Cardiac muscle cell (in vitro differentiated cells and primary cell): ENCODE data around the gene FARS2. TPM values are rescaled to one million over a fixed set of nuclear protein-coding genes. Genes with fewer than 3 reads are reported as not detected.

Source experiments
- DNase-seq, 2 donors: peaks; one replicate each; pipeline versions ENCODE4 v3.0.0 to v3.0.0-alpha.2; 2010 to 2017; ENCODE audit warnings: low read depth in 1 of 2, low spot score in 1 of 2
- H3K27ac ChIP-seq: fragments of 200-600 bp; sonication (generic); 2 replicates; pipeline ENCODE4 v1.5.1; 2016
- H3K27me3 ChIP-seq: fragments of 200-600 bp; sonication (generic); 2 replicates; pipeline ENCODE4 v1.6.0; 2016; ENCODE audit warnings: control low read depth
- H3K36me3 ChIP-seq: fragments of 200-600 bp; sonication (generic); 2 replicates; pipeline ENCODE4 v1.5.1; 2016; ENCODE audit warnings: control low read depth
- H3K4me1 ChIP-seq: fragments of 200-600 bp; sonication (generic); 2 replicates; pipeline ENCODE4 v1.8.1; 2017; ENCODE audit warnings: low read depth, mild to moderate bottlenecking, mixed run types
- H3K4me3 ChIP-seq: fragments of 200-600 bp; sonication (generic); 2 replicates; pipeline ENCODE4 v1.5.1; 2016; ENCODE audit warnings: mild to moderate bottlenecking
- H3K9me3 ChIP-seq: fragments of 200-600 bp; sonication (generic); 2 replicates; pipeline ENCODE4 v1.5.1; 2017; ENCODE audit warnings: low read depth, mild to moderate bottlenecking, control low read depth
- CTCF ChIP-seq: IDR thresholded peaks from 2 replicates; pipeline ENCODE4 v1.5.1; 2012; ENCODE audit warnings: low read depth, mild to moderate bottlenecking, low read length
- polyA plus RNA-seq: library from polyadenylated mRNA; unstranded; fragments of >200 nt; fragmentation: Nextera tagmentation; extraction: Ambion mirVana; gene quantifications from 2 replicates; pipeline ENCODE4 v1.2.1, GENCODE V29; 2016
- total RNA-seq: library from RNA; depleted of rRNA; stranded (reverse); fragments of >200 nt; gene quantifications from 2 replicates; pipeline ENCODE4 v1.2.3, GENCODE V29; 2016

FARS2 gene
- total and polyA plus RNA-seq, 2 experiments from 2014 or later = 12.4 to 22.5 TPM

GRCh38 chr6:5752391-5752680, 491.0 kb downstream of the FARS2 start:
- Histone ChIP-seq H3K36me3 (no peaks in the 10 kb centered on the region), H3K9me3 (no peaks in the 10 kb centered on the region), H3K27me3 (no peaks in the 10 kb centered on the region), H3K4me3 (no peak overlapping the region), H3K27ac (peak overlapping the region; percentile 45), H3K4me1 (peaks cover 10% of the 10 kb centered on the region)
- TF ChIP-seq CTCF = no peak
- DNase-seq = peak; percentile 45 to 76

GRCh38 chr6:5753209-5753608, 491.9 kb downstream of the FARS2 start:
- Histone ChIP-seq H3K4me1 (peaks cover 10% of the 10 kb centered on the region), H3K4me3 (no peak overlapping the region), H3K27ac (no peak overlapping the region), H3K36me3 (no peaks in the 10 kb centered on the region), H3K27me3 (no peaks in the 10 kb centered on the region), H3K9me3 (no peaks in the 10 kb centered on the region)
- no peak for DNase-seq
- TF ChIP-seq CTCF = no peak

GRCh38 chr6:5754904-5755303, 493.6 kb downstream of the FARS2 start:
- Histone ChIP-seq H3K36me3 (no peaks in the 10 kb centered on the region), H3K4me3 (no peak overlapping the region), H3K4me1 (peaks cover 10% of the 10 kb centered on the region), H3K9me3 (no peaks in the 10 kb centered on the region), H3K27ac (no peak overlapping the region), H3K27me3 (no peaks in the 10 kb centered on the region)
- TF ChIP-seq CTCF = no peak
- DNase-seq = no peak

GRCh38 chr6:5759571-5759970, 498.3 kb downstream of the FARS2 start:
- Histone ChIP-seq H3K27ac (no peak overlapping the region), H3K4me1 (peaks cover 4% of the 10 kb centered on the region), H3K27me3 (no peaks in the 10 kb centered on the region), H3K9me3 (no peaks in the 10 kb centered on the region), H3K4me3 (no peak overlapping the region), H3K36me3 (no peaks in the 10 kb centered on the region)
- no peak for TF ChIP-seq CTCF
- no peak for DNase-seq

- Histone ChIP-seq H3K4me1 (peaks cover 7% of the 10 kb centered on the region), H3K36me3 (no peaks in the 10 kb centered on the region), H3K27ac (no peak overlapping the region), H3K4me3 (no peak overlapping the region), H3K27me3 (no peaks in the 10 kb centered on the region), H3K9me3 (no peaks in the 10 kb centered on the region)
- TF ChIP-seq CTCF = no peak
- no peak for DNase-seq
Measured at GRCh38 chr6:5761370-5761769, 500.1 kb downstream of the FARS2 start.

- no peaks in the 10 kb centered on the region for H3K9me3 ChIP-seq
- H3K27me3 ChIP-seq = no peaks in the 10 kb centered on the region
- no peak for TF ChIP-seq CTCF
- no peak overlapping the region for H3K4me3 ChIP-seq
- no peaks in the 10 kb centered on the region for H3K36me3 ChIP-seq
- DNase-seq = peak in 1 of 2 donors; percentile 16
- no peak overlapping the region for H3K27ac ChIP-seq
- H3K4me1 ChIP-seq = peaks cover 7% of the 10 kb centered on the region
Measured at GRCh38 chr6:5762561-5762968, 501.3 kb downstream of the FARS2 start.
